HG02759 (cell line): ENCODE data around the gene CLPX.
"Not testable (repeated sequence)": the region's sequence is repeated elsewhere in the genome, so short reads cannot be mapped to it uniquely, and the experiment has no call there.

Experiments used
- ATAC-seq: cut with Tn5 transposase; IDR thresholded peaks from one replicate; pipeline ENCODE4 v1.9.1; 2021; ENCODE audit warnings: mild to moderate bottlenecking, moderate library complexity; ENCODE audit not compliant: unreplicated experiment

Gene CLPX

GRCh38 chr15:65105038-65105437 is 80.1 kb downstream of the CLPX start:
- ATAC-seq = no peak

DNA sequence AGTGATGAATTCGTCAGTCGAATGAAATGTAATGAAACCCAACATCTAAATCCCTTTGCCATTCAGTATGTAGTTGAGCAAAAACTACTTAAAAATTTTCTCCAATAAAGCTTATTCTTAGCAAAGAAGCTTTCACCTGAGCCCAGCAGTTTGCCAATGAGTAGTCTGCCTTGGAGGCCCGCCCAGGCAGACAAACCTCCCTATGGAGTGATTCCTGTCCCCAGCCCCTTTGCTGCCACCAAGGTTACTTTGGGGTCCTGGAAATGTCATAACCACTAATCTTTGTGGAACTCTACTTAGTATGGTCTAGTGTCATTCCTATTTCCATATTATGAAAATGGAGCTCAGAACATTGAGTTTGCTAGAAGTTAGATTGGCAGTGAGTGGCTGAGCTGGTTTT is 82.2 kb downstream of the CLPX start:
- no peak for ATAC-seq

DNA sequence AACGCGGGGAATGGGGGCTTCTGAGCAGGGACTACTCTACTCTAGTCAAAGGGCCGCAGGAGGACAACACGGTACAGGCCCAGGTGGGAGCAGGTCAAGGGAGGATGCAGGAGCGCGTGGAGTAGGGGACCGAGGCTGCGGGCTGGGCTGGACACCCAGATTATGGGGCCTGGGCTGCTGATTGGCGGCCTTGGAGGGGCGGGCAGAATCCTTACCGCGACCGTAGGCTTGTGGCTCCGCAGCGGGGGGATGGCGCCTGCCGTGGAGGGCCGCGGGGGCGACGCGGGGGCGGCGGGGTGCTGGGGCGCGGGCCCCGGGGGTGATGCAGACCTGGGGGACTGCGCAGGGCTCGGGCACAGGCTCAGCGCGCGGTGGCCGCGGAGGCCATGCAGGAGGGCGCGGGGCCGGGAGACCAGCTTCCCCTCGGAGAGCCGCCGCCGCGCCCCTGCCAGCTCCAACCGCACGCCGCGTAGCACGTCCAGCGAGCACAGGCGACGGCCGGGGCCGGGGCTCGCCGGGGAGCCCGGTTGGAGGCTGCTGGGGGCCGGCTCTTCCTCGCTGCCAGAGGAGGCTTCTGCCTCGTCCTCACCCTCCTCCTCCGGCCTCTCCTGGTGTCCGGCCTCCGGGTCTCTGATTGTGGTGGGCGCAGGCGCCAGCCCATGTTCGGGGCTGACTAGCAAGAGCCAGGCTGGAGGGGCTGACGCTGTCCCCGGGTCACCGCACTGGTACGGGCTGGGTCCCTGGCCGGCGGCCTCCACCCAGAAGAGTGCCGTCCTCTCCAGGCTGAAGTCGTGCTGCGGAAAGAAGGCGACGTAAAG is 83.0 kb downstream of the CLPX start:
- ATAC-seq = no peak

DNA sequence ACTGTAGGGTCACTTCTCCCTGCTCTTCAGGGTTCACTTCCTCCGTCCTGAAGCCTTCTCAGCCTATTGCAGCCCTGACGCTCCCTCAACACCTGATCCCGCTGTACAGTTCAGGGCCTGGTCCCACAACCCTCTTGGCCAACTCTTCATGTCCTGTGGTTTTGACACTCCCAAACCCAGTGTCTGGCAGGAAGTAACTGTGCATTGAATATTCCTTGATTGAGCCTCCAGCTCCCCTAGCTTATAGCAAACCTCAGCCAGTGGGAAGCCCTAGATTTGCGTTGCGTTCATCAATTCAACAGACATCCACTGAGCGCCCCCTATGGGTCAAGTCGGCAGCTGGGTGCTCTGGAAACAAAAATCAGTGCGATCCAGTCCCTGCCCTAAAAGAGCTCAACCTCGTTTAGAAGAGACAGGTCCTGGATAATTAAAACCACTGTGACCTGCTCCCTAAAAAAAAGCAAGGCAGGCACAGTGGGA is 83.7 kb downstream of the CLPX start:
- no peak for ATAC-seq

GRCh38 chr15:65100442-65100841 is 84.7 kb downstream of the CLPX start:
- ATAC-seq = no peak

GRCh38 chr15:65099801-65100200 is 85.3 kb downstream of the CLPX start:
- not testable (repeated sequence) for ATAC-seq

DNA sequence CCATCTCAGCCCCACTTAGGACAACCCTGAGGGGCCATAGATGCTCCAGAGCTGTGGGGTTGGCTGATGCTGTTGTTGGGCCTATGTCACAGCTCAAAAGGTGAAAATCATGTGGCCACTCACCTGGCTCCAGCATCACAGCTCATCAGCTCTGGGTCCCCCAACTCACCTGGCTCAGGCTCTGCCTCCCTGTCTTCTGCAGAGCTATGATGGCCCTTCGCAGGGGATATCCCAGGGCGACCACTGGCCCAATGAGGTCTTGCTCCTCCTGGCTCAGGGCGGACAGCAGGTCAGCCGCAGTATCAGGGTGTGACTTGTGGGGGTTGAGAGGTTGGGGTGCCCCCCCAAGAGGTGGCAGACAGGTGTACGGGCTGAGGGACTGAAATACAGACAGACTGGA is 85.8 kb downstream of the CLPX start:
- no peak for ATAC-seq
